Neural cell (in vitro differentiated cells): ENCODE results near the gene PDE4D.

Experiments used
- CTCF ChIP-seq: fragments of 450-650 bp; IDR thresholded peaks from 2 replicates; pipeline ENCODE4 v1.5.1; 2014; ENCODE audit warnings: antibody characterized with exemption, mild to moderate bottlenecking, moderate library complexity; ENCODE audit not compliant: poor library complexity, severe bottlenecking
- EZH2 ChIP-seq: fragments of 200-600, 300-800 bp; shearing (Covaris generic), sonication (generic); IDR thresholded peaks from 2 replicates; pipeline ENCODE4 v1.6.1; 2014; ENCODE audit warnings: antibody characterized with exemption, low read length, borderline replicate concordance, mild to moderate bottlenecking; ENCODE audit not compliant: insufficient read depth, poor library complexity, severe bottlenecking
- POLR2AphosphoS5 ChIP-seq: IDR thresholded peaks from 2 replicates; pipeline ENCODE4 v1.6.1; 2012
- TAF1 ChIP-seq: IDR thresholded peaks from 2 replicates; pipeline ENCODE4 v1.6.1; 2012; ENCODE audit warnings: low read depth

- TF ChIP-seq EZH2 (no peak), CTCF (no peak), TAF1 (no peak), POLR2AphosphoS5 (no peak)
These were observed 422.1 kb downstream of the PDE4D start for GRCh38 chr5:59471463-59471862.
